Tibial nerve (tissue), 4 donors: ENCODE results near the gene MYO1C. TPM values are rescaled to one million over a fixed set of nuclear protein-coding genes. Genes with fewer than 3 reads are reported as not detected.

ENCODE experiments used
- DNase-seq, 2 donors: peaks; one replicate each; pipeline ENCODE4 v3.0.0-alpha.2; 2019; ENCODE audit warnings: low spot score in 2 of 2
- H3K27ac ChIP-seq, 4 donors: fragments of 200-600 bp; sonication (generic) in 3 of 4; one replicate each; pipeline ENCODE4 v1.5.1; 2017 to 2019; ENCODE audit warnings: mild to moderate bottlenecking in 1 of 4
- H3K27me3 ChIP-seq, 2 donors: fragments of 200-600 bp; sonication (generic) in 1 of 2; one replicate each; pipeline versions ENCODE4 v1.5.1 to v1.6.0; 2017 to 2019
- H3K36me3 ChIP-seq, 3 donors: fragments of 200-600 bp; sonication (generic); one replicate each; pipeline ENCODE4 v1.5.1; 2018 to 2019
- H3K4me1 ChIP-seq, 4 donors: fragments of 200-600 bp; sonication (generic) in 3 of 4; one replicate each; pipeline ENCODE4 v1.5.1; 2017 to 2019
- H3K4me3 ChIP-seq, 4 donors: fragments of 200-600 bp; sonication (generic) in 3 of 4; one replicate each; pipeline ENCODE4 v1.5.1; 2017 to 2019; ENCODE audit warnings: mild to moderate bottlenecking in 1 of 4, moderate library complexity in 1 of 4
- H3K9me3 ChIP-seq, 4 donors: fragments of 200-600 bp; sonication (generic) in 3 of 4; one replicate each; pipeline ENCODE4 v1.5.1; 2017 to 2019
- CTCF ChIP-seq, 5 experiments: fragments of 200-600 bp in 3 of 5; fragments of 450-650 bp in 2 of 5; sonication (generic) in 3 of 5; IDR thresholded peaks; one replicate each; pipeline ENCODE4 v1.5.1; 2016 to 2019; ENCODE audit warnings: antibody characterized with exemption in 5 of 5, mild to moderate bottlenecking in 3 of 5, moderate library complexity in 2 of 5
- EP300 ChIP-seq, 2 donors: sonication (generic); formaldehyde crosslinking; IDR thresholded peaks; one replicate each; pipeline ENCODE4 v1.6.1; 2017; ENCODE audit warnings: antibody characterized with exemption in 2 of 2, mild to moderate bottlenecking in 1 of 2
- POLR2A ChIP-seq, 2 donors: fragments of 450-650 bp; IDR thresholded peaks; one replicate each; pipeline ENCODE4 v1.6.1; 2017; ENCODE audit warnings: antibody characterized with exemption in 2 of 2, mild to moderate bottlenecking in 2 of 2, moderate library complexity in 2 of 2
- WGBS, 2 donors: methylation state at CpG; one replicate each; pipeline ENCODE4 v1.1.5; 2018; 5-methylcytosine and 5-hydroxymethylcytosine counted together
- total RNA-seq, 4 donors: library from RNA; depleted of rRNA; stranded (reverse); fragments of >200 nt; gene quantifications; one replicate each; pipeline ENCODE4 v1.1.0, GENCODE V29; 2016

Gene MYO1C
- total RNA-seq, 4 donors from 2014 or later, result 184 to 305 (median 226) TPM

DNA sequence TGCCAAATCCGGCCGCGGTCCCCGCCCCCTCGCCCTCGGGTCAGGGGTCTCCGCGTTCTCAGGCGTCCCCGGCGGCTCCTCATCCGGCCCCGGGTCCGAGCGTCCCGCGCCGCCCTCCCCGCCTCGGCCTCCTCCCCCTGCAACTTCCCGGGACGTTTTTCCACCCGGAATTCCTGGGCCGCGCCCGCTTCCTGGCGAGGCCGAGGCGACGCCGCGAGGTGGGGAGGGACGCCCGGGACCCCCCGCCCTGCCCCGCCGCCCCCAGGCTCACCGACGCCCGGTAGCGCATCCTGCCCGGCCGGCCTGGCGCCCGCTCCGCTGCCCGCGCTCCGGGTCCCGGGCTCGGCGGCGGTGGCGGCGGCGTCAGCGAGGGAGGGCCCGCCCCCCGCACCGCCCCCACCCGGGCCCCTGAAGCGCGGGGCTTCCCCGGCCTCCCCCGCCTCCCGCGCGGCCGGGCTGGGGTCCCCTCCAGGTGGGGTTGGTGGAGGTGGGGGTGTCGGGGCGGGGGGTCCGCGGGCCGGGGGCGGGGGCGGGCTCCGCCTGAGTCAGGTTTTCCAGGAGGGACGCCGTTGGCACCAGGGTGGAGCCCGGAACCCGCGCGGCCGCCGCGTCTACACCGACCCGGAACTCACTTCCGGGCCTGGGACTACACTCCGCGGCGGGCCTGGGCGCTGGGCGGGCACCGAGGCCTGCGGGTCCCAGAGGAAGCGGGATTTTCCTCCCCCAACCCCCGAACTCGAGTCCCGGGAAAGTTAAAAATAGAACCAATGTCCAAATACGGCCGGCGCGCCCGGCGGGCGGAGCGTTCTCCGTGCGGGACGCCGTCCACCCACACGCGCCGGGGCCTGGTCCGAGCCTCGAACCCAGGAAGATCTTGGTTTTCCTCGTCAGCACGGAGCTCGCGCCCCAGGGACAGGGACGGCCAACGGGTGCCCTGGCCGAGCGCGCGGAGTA is 6.8 kb downstream of the MYO1C start:
- Histone ChIP-seq H3K27me3 (no peaks in the 10 kb centered on the region), H3K4me3 (peak overlapping the region; percentile 62 to 86 (median 80)), H3K9me3 (no peaks in the 10 kb centered on the region), H3K4me1 (peaks cover 0 to 70% (median 45%) of the 10 kb centered on the region in 4 donors), H3K27ac (peak overlapping the region; percentile 94 to 99 (median 98)), H3K36me3 (peaks cover 0 to 35% (median 0%) of the 10 kb centered on the region in 3 donors)
- peak in 1 of 2 donors; percentile 58 for DNase-seq
- 1 to 3% methylated on average over 36 to 63 of the region's 127 CpGs for WGBS, 2 donors
- TF ChIP-seq POLR2A (IDR thresholded peaks at IDR 0.05) (peak in 1 of 2 donors; percentile 21), EP300 (IDR thresholded peaks at IDR 0.05) (peak in 1 of 2 donors; percentile 63), CTCF (IDR thresholded peaks at IDR 0.05) (no peak)

GRCh38 chr17:1484676-1485422 is 7.6 kb downstream of the MYO1C start:
- Histone ChIP-seq H3K9me3 (no peaks in the 10 kb centered on the region), H3K36me3 (peaks cover 0 to 42% (median 0%) of the 10 kb centered on the region in 3 donors), H3K4me3 (peak overlapping the region; percentile 62 to 86 (median 78)), H3K27ac (peak overlapping the region; percentile 94 to 99 (median 98)), H3K4me1 (peaks cover 0 to 62% (median 37%) of the 10 kb centered on the region in 4 donors), H3K27me3 (no peaks in the 10 kb centered on the region)
- 5 to 9% methylated on average over 9 to 11 of the region's 19 CpGs for WGBS, 2 donors
- DNase-seq, result no peak
- TF ChIP-seq CTCF (IDR thresholded peaks at IDR 0.05) (peak in 2 of 5 experiments; percentile 14 to 16), EP300 (IDR thresholded peaks at IDR 0.05) (no peak)

- Histone ChIP-seq H3K36me3 (peaks cover 0 to 49% (median 3%) of the 10 kb centered on the region in 3 donors), H3K27me3 (no peaks in the 10 kb centered on the region), H3K4me3 (no peak overlapping the region), H3K4me1 (peaks cover 0 to 54% (median 29%) of the 10 kb centered on the region in 4 donors), H3K27ac (peak overlapping the region; percentile 94 to 99 (median 98)), H3K9me3 (no peaks in the 10 kb centered on the region)
- DNase-seq, result no peak
- TF ChIP-seq CTCF (IDR thresholded peaks at IDR 0.05), result no peak
- TF ChIP-seq EP300 (IDR thresholded peaks at IDR 0.05), result no peak
- TF ChIP-seq POLR2A (IDR thresholded peaks at IDR 0.05), result no peak
- 86 to 90% methylated on average over 29 of the region's 29 CpGs for WGBS, 2 donors
Observed at GRCh38 chr17:1484060-1484535, 8.4 kb downstream of the MYO1C start.

DNA sequence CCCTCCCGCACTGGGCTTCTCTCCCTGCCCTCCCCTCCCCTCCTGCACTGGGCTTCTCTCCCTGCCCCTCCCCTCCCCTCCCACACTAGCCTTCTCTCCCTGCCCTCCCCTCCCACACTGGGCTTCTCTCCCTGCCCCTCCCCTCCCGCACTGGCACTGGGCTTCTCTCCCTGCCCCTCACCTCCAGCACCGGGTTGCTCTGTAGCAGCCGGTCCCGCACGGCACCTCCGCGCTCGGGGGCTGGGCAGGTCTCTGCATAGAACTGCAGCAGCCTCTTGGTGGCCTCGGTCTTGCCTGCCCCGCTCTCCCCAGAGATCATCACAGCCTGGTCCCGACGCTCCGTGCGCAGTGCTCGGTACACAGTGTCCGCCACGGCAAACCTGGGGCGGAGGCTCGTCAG is 9.8 kb downstream of the MYO1C start:
- Histone ChIP-seq H3K36me3 (peaks cover 0 to 64% (median 14%) of the 10 kb centered on the region in 3 donors), H3K27me3 (no peaks in the 10 kb centered on the region), H3K4me1 (peaks cover 0 to 44% (median 20%) of the 10 kb centered on the region in 4 donors), H3K9me3 (no peaks in the 10 kb centered on the region), H3K4me3 (no peak overlapping the region), H3K27ac (peak overlapping the region in 3 of 4 donors; percentile 23 to 69 (median 54))
- no peak for DNase-seq
- WGBS, 2 donors, result 74 to 76% methylated on average over 19 to 20 of the region's 20 CpGs
- TF ChIP-seq POLR2A (IDR thresholded peaks at IDR 0.05), result no peak
- TF ChIP-seq CTCF (IDR thresholded peaks at IDR 0.05), result no peak
- no peak for TF ChIP-seq EP300 (IDR thresholded peaks at IDR 0.05)
